ENCODE measurements around the gene SH3BP5L. TPM values are rescaled to one million over a fixed set of nuclear protein-coding genes. Genes with fewer than 3 reads are reported as not detected.

SH3BP5L gene
- total and polyA plus RNA-seq, 2 experiments from 2014 or later = 2.8 to 26.1 TPM

DNA sequence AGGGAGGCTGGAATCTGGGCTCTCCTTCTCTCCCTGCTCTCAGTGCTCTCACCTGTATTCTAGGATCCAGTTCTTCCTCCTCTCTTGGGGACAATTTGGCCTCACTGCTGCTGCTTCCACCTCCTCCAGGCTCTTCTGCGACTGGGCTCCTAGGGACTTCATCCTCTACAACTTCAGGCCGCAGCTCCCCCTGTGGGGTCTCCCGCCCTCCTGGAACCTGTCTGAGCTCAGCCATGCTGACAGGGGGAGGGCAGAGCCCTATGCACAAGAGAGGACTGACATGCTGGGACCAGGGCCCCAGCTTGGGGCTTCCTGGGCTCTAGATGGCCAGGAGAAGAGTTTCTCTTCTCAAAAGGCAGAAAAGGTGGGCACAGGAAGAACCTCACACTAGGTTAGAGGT, 1.0 kb downstream of the SH3BP5L start:
- H3K4me1 Mint-ChIP-seq = peaks cover 26% of the 10 kb centered on the region
- no peak overlapping the region for H3K27ac Mint-ChIP-seq
- Histone ChIP-seq H3K4me1 (ENCODE audit: insufficient read depth) (peaks cover 10% of the 10 kb centered on the region), H3K27me3 (ENCODE audit: insufficient read depth) (no peaks in the 10 kb centered on the region), H3K27ac (ENCODE audit: low read depth) (no peak overlapping the region), H4K20me1 (replicated peaks; ENCODE audit: insufficient read depth) (peaks cover 8% of the 10 kb centered on the region; the same call in 1 of the 2 replicates), H3K9me2 (ENCODE audit: insufficient read depth) (no peaks in the 10 kb centered on the region; the same call in 1 of the 2 replicates), H3K4me3 (peak overlapping the region; percentile 75), H2AFZ (no peak overlapping the region), H3K4me2 (peak overlapping the region; percentile 72), H3K79me2 (replicated peaks; ENCODE audit: insufficient read depth) (peaks cover 42% of the 10 kb centered on the region), H3F3A (replicated peaks; ENCODE audit: low read depth) (no peaks in the 10 kb centered on the region), H3K36me3 (ENCODE audit: insufficient read depth) (no peaks in the 10 kb centered on the region)
- H3K9me3 Mint-ChIP-seq = no peaks in the 10 kb centered on the region
- DNase-seq (ENCODE audit: low spot score) = no peak
- H3K27me3 Mint-ChIP-seq (ENCODE audit: insufficient read depth, low read depth, poor library complexity) = peaks cover 6% of the 10 kb centered on the region
- no peak for ATAC-seq
- TF ChIP-seq EZH2 (IDR thresholded peaks at IDR 0.05; ENCODE audit: low read depth, unreplicated experiment) = no peak
- TF ChIP-seq STAT1 (IDR thresholded peaks at IDR 0.05; ENCODE audit: unreplicated experiment) = no peak
- TF ChIP-seq, protein P1, sequence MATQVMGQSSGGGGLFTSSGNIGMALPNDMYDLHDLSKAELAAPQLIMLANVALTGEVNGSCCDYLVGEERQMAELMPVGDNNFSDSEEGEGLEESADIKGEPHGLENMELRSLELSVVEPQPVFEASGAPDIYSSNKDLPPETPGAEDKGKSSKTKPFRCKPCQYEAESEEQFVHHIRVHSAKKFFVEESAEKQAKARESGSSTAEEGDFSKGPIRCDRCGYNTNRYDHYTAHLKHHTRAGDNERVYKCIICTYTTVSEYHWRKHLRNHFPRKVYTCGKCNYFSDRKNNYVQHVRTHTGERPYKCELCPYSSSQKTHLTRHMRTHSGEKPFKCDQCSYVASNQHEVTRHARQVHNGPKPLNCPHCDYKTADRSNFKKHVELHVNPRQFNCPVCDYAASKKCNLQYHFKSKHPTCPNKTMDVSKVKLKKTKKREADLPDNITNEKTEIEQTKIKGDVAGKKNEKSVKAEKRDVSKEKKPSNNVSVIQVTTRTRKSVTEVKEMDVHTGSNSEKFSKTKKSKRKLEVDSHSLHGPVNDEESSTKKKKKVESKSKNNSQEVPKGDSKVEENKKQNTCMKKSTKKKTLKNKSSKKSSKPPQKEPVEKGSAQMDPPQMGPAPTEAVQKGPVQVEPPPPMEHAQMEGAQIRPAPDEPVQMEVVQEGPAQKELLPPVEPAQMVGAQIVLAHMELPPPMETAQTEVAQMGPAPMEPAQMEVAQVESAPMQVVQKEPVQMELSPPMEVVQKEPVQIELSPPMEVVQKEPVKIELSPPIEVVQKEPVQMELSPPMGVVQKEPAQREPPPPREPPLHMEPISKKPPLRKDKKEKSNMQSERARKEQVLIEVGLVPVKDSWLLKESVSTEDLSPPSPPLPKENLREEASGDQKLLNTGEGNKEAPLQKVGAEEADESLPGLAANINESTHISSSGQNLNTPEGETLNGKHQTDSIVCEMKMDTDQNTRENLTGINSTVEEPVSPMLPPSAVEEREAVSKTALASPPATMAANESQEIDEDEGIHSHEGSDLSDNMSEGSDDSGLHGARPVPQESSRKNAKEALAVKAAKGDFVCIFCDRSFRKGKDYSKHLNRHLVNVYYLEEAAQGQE (IDR thresholded peaks at IDR 0.05; ENCODE audit: unreplicated experiment) = no peak
- no peak for TF ChIP-seq CREB1 (CRISPR knock-in tag; IDR thresholded peaks at IDR 0.05; ENCODE audit: low read depth)
- TF ChIP-seq ZNF114 (CRISPR knock-in tag; IDR thresholded peaks at IDR 0.05) = no peak
- TF ChIP-seq, protein P2, sequence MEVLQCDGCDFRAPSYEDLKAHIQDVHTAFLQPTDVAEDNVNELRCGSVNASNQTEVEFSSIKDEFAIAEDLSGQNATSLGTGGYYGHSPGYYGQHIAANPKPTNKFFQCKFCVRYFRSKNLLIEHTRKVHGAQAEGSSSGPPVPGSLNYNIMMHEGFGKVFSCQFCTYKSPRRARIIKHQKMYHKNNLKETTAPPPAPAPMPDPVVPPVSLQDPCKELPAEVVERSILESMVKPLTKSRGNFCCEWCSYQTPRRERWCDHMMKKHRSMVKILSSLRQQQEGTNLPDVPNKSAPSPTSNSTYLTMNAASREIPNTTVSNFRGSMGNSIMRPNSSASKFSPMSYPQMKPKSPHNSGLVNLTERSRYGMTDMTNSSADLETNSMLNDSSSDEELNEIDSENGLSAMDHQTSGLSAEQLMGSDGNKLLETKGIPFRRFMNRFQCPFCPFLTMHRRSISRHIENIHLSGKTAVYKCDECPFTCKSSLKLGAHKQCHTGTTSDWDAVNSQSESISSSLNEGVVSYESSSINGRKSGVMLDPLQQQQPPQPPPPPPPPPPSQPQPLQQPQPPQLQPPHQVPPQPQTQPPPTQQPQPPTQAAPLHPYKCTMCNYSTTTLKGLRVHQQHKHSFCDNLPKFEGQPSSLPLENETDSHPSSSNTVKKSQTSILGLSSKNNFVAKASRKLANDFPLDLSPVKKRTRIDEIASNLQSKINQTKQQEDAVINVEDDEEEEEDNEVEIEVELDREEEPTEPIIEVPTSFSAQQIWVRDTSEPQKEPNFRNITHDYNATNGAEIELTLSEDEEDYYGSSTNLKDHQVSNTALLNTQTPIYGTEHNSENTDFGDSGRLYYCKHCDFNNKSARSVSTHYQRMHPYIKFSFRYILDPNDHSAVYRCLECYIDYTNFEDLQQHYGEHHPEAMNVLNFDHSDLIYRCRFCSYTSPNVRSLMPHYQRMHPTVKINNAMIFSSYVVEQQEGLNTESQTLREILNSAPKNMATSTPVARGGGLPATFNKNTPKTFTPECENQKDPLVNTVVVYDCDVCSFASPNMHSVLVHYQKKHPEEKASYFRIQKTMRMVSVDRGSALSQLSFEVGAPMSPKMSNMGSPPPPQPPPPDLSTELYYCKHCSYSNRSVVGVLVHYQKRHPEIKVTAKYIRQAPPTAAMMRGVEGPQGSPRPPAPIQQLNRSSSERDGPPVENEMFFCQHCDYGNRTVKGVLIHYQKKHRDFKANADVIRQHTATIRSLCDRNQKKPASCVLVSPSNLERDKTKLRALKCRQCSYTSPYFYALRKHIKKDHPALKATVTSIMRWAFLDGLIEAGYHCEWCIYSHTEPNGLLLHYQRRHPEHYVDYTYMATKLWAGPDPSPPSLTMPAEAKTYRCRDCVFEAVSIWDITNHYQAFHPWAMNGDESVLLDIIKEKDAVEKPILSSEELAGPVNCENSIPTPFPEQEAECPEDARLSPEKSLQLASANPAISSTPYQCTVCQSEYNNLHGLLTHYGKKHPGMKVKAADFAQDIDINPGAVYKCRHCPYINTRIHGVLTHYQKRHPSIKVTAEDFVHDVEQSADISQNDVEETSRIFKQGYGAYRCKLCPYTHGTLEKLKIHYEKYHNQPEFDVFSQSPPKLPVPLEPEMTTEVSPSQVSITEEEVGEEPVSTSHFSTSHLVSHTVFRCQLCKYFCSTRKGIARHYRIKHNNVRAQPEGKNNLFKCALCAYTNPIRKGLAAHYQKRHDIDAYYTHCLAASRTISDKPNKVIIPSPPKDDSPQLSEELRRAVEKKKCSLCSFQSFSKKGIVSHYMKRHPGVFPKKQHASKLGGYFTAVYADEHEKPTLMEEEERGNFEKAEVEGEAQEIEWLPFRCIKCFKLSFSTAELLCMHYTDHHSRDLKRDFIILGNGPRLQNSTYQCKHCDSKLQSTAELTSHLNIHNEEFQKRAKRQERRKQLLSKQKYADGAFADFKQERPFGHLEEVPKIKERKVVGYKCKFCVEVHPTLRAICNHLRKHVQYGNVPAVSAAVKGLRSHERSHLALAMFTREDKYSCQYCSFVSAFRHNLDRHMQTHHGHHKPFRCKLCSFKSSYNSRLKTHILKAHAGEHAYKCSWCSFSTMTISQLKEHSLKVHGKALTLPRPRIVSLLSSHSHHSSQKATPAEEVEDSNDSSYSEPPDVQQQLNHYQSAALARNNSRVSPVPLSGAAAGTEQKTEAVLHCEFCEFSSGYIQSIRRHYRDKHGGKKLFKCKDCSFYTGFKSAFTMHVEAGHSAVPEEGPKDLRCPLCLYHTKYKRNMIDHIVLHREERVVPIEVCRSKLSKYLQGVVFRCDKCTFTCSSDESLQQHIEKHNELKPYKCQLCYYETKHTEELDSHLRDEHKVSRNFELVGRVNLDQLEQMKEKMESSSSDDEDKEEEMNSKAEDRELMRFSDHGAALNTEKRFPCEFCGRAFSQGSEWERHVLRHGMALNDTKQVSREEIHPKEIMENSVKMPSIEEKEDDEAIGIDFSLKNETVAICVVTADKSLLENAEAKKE (CRISPR knock-in tag; IDR thresholded peaks at IDR 0.05) = no peak
- TF ChIP-seq EZH2phosphoT487 (IDR thresholded peaks at IDR 0.05; ENCODE audit: unreplicated experiment) = no peak
- no peak for TF ChIP-seq NANOG (IDR thresholded peaks at IDR 0.05; ENCODE audit: borderline replicate concordance)
- TF ChIP-seq ZNF331 (CRISPR knock-in tag; IDR thresholded peaks at IDR 0.05; ENCODE audit: low read depth) = no peak
- TF ChIP-seq POLR2AphosphoS5 (IDR thresholded peaks at IDR 0.05; ENCODE audit: low read depth) = no peak
- TF ChIP-seq, protein P3, sequence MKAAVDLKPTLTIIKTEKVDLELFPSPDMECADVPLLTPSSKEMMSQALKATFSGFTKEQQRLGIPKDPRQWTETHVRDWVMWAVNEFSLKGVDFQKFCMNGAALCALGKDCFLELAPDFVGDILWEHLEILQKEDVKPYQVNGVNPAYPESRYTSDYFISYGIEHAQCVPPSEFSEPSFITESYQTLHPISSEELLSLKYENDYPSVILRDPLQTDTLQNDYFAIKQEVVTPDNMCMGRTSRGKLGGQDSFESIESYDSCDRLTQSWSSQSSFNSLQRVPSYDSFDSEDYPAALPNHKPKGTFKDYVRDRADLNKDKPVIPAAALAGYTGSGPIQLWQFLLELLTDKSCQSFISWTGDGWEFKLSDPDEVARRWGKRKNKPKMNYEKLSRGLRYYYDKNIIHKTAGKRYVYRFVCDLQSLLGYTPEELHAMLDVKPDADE (IDR thresholded peaks at IDR 0.05) = no peak
- TF ChIP-seq, protein P4, sequence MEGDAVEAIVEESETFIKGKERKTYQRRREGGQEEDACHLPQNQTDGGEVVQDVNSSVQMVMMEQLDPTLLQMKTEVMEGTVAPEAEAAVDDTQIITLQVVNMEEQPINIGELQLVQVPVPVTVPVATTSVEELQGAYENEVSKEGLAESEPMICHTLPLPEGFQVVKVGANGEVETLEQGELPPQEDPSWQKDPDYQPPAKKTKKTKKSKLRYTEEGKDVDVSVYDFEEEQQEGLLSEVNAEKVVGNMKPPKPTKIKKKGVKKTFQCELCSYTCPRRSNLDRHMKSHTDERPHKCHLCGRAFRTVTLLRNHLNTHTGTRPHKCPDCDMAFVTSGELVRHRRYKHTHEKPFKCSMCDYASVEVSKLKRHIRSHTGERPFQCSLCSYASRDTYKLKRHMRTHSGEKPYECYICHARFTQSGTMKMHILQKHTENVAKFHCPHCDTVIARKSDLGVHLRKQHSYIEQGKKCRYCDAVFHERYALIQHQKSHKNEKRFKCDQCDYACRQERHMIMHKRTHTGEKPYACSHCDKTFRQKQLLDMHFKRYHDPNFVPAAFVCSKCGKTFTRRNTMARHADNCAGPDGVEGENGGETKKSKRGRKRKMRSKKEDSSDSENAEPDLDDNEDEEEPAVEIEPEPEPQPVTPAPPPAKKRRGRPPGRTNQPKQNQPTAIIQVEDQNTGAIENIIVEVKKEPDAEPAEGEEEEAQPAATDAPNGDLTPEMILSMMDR (conservative IDR thresholded peaks at IDR 0.05; ENCODE audit: low read depth in 2 of 2) = no peak
- no peak for TF ChIP-seq JUNB (IDR thresholded peaks at IDR 0.05; ENCODE audit: unreplicated experiment)
- peaks cover 31% of the 10 kb centered on the region for H3K36me3 Mint-ChIP-seq (ENCODE audit: low read depth)
- H3K4me3 Mint-ChIP-seq = peak overlapping the region; percentile 89

All from GM23338 (cell line).